ENCODE results near the gene KRTAP5-3.

Gene KRTAP5-3

GRCh38 chr11:1652771-1653540 is 44.7 kb upstream of the KRTAP5-3 start:
- Histone ChIP-seq H3K27ac (ENCODE audit: insufficient read depth in 1 of 2, low read depth in 1 of 2, low read length in 2 of 2, poor library complexity in 1 of 2, severe bottlenecking in 2 of 2) (no peak overlapping the region), H3K4me1 (ENCODE audit: control extremely low read depth in 1 of 4, control insufficient read depth in 4 of 4, insufficient read depth in 4 of 4, low read length in 3 of 4) (peaks cover 2 to 49% (median 41%) of the 10 kb centered on the region in 4 experiments), H3K4me3 (ENCODE audit: control insufficient read depth in 1 of 7, extremely low read depth in 1 of 7, insufficient read depth in 4 of 7, low read depth in 2 of 7, low read length in 6 of 7) (peak overlapping the region in 1 of 7 experiments; percentile 48), H3K36me3 (ENCODE audit: control insufficient read depth in 4 of 4, insufficient read depth in 4 of 4, low read length in 3 of 4) (no peaks in the 10 kb centered on the region), H3K9me3 (ENCODE audit: control extremely low read depth in 1 of 5, control insufficient read depth in 4 of 5, insufficient read depth in 2 of 5, low read depth in 1 of 5, low read length in 4 of 5) (no peaks in the 10 kb centered on the region), H3K27me3 (replicated peaks in 2 of 5; ENCODE audit: control insufficient read depth in 4 of 5, insufficient read depth in 5 of 5, low read length in 4 of 5) (peaks cover 0 to 3% (median 0%) of the 10 kb centered on the region in 5 experiments)
- 34% methylated on average over 27 of the region's 34 CpGs for WGBS (ENCODE audit: insufficient coverage)
- DNase-seq: peak; percentile 56 to 77 (median 73)
- CTCF ChIA-PET: interaction anchor here (0.6 to 8.2 kb wide), 39 partner anchors 12 to 504 kb away, joined by 3 to 135 read pairs (median 4); partner anchors contain the start of genes SYT8 and TNNI2
- POLR2A ChIA-PET: interaction anchor here (1.0 to 1.4 kb wide), 2 partner anchors 98 to 294 kb away, joined by 3 read pairs; partner anchors contain the start of gene MRPL23

- Histone ChIP-seq H3K4me1 (ENCODE audit: control extremely low read depth in 1 of 4, control insufficient read depth in 4 of 4, insufficient read depth in 4 of 4, low read length in 3 of 4) (peaks cover 2 to 44% (median 39%) of the 10 kb centered on the region in 4 experiments), H3K27me3 (replicated peaks in 2 of 5; ENCODE audit: control insufficient read depth in 4 of 5, insufficient read depth in 5 of 5, low read length in 4 of 5) (peaks cover 0 to 3% (median 0%) of the 10 kb centered on the region in 5 experiments), H3K4me3 (ENCODE audit: control insufficient read depth in 1 of 7, extremely low read depth in 1 of 7, insufficient read depth in 4 of 7, low read depth in 2 of 7, low read length in 6 of 7) (no peak overlapping the region), H3K9me3 (ENCODE audit: control extremely low read depth in 1 of 5, control insufficient read depth in 4 of 5, insufficient read depth in 2 of 5, low read depth in 1 of 5, low read length in 4 of 5) (no peaks in the 10 kb centered on the region), H3K36me3 (ENCODE audit: control insufficient read depth in 4 of 4, insufficient read depth in 4 of 4, low read length in 3 of 4) (no peaks in the 10 kb centered on the region), H3K27ac (ENCODE audit: insufficient read depth in 1 of 2, low read depth in 1 of 2, low read length in 2 of 2, poor library complexity in 1 of 2, severe bottlenecking in 2 of 2) (no peak overlapping the region)
- POLR2A ChIA-PET: interaction anchor here (1.0 to 1.4 kb wide), 2 partner anchors 99 to 294 kb away, joined by 3 read pairs; partner anchors contain the start of gene MRPL23
- DNase-seq: no peak
- CTCF ChIA-PET: interaction anchor here (0.6 to 8.2 kb wide), 37 partner anchors 12 to 504 kb away, joined by 3 to 135 read pairs (median 4); partner anchors contain the start of genes SYT8 and TNNI2
- WGBS (ENCODE audit: insufficient coverage): 53% methylated on average over 18 of the region's 20 CpGs
Observed at GRCh38 chr11:1652442-1652770, 44.1 kb upstream of the KRTAP5-3 start.

- 93% methylated on average over 19 of the region's 19 CpGs for WGBS (ENCODE audit: insufficient coverage)
- no peaks in the 10 kb centered on the region for H3K9me3 ChIP-seq (ENCODE audit: control extremely low read depth in 1 of 5, control insufficient read depth in 4 of 5, insufficient read depth in 2 of 5, low read depth in 1 of 5, low read length in 4 of 5)
- ChIA-PET POLR2A (interaction anchor here (1.4 kb wide), 1 partner anchor 99 kb away, joined by 3 read pairs; no protein-coding TSS in a partner anchor), CTCF (interaction anchor here (0.6 to 8.2 kb wide), 32 partner anchors 7 to 505 kb away, joined by 3 to 135 read pairs (median 4); partner anchors contain the start of genes SYT8 and TNNI2)
- H3K4me1 ChIP-seq (ENCODE audit: control extremely low read depth in 1 of 4, control insufficient read depth in 4 of 4, insufficient read depth in 4 of 4, low read length in 3 of 4): peaks cover 2 to 43% (median 38%) of the 10 kb centered on the region in 4 experiments
- no peaks in the 10 kb centered on the region for H3K36me3 ChIP-seq (ENCODE audit: control insufficient read depth in 4 of 4, insufficient read depth in 4 of 4, low read length in 3 of 4)
- no peak overlapping the region for H3K27ac ChIP-seq (ENCODE audit: insufficient read depth in 1 of 2, low read depth in 1 of 2, low read length in 2 of 2, poor library complexity in 1 of 2, severe bottlenecking in 2 of 2)
- H3K27me3 ChIP-seq (replicated peaks in 2 of 5; ENCODE audit: control insufficient read depth in 4 of 5, insufficient read depth in 5 of 5, low read length in 4 of 5): peaks cover 0 to 3% (median 0%) of the 10 kb centered on the region in 5 experiments
- no peak for DNase-seq
- no peak overlapping the region for H3K4me3 ChIP-seq (ENCODE audit: control insufficient read depth in 1 of 7, extremely low read depth in 1 of 7, insufficient read depth in 4 of 7, low read depth in 2 of 7, low read length in 6 of 7)
Observed at GRCh38 chr11:1652026-1652425, 43.8 kb upstream of the KRTAP5-3 start.

GRCh38 chr11:1651411-1651980 is 43.2 kb upstream of the KRTAP5-3 start:
- POLR2A ChIA-PET: no interaction called here
- WGBS (ENCODE audit: insufficient coverage): 94% methylated on average over 5 of the region's 7 CpGs
- peaks cover 0 to 3% (median 0%) of the 10 kb centered on the region in 5 experiments for H3K27me3 ChIP-seq (replicated peaks in 2 of 5; ENCODE audit: control insufficient read depth in 4 of 5, insufficient read depth in 5 of 5, low read length in 4 of 5)

GRCh38 chr11:1650918-1651262 is 42.6 kb upstream of the KRTAP5-3 start:
- Histone ChIP-seq H3K36me3 (ENCODE audit: control insufficient read depth in 4 of 4, insufficient read depth in 4 of 4, low read length in 3 of 4) (no peaks in the 10 kb centered on the region), H3K4me3 (ENCODE audit: control insufficient read depth in 1 of 7, extremely low read depth in 1 of 7, insufficient read depth in 4 of 7, low read depth in 2 of 7, low read length in 6 of 7) (no peak overlapping the region), H3K27ac (ENCODE audit: insufficient read depth in 1 of 2, low read depth in 1 of 2, low read length in 2 of 2, poor library complexity in 1 of 2, severe bottlenecking in 2 of 2) (no peak overlapping the region), H3K9me3 (ENCODE audit: control extremely low read depth in 1 of 5, control insufficient read depth in 4 of 5, insufficient read depth in 2 of 5, low read depth in 1 of 5, low read length in 4 of 5) (no peaks in the 10 kb centered on the region), H3K4me1 (ENCODE audit: control extremely low read depth in 1 of 4, control insufficient read depth in 4 of 4, insufficient read depth in 4 of 4, low read length in 3 of 4) (peaks cover 2 to 35% (median 32%) of the 10 kb centered on the region in 4 experiments), H3K27me3 (replicated peaks in 2 of 5; ENCODE audit: control insufficient read depth in 4 of 5, insufficient read depth in 5 of 5, low read length in 4 of 5) (peaks cover 0 to 3% (median 0%) of the 10 kb centered on the region in 5 experiments)
- ChIA-PET POLR2A (no interaction called here), CTCF (interaction anchor here (0.7 to 8.2 kb wide), 11 partner anchors 8 to 500 kb away, joined by 3 to 135 read pairs (median 6); partner anchors contain the start of gene SYT8)
- DNase-seq: no peak
- WGBS (ENCODE audit: insufficient coverage): 81% methylated on average over 5 of the region's 5 CpGs

More at GRCh38 chr11:1651411-1651980, 43.2 kb upstream of the KRTAP5-3 start:
- H3K4me3 ChIP-seq (ENCODE audit: control insufficient read depth in 1 of 7, extremely low read depth in 1 of 7, insufficient read depth in 4 of 7, low read depth in 2 of 7, low read length in 6 of 7): no peak overlapping the region
- H3K9me3 ChIP-seq (ENCODE audit: control extremely low read depth in 1 of 5, control insufficient read depth in 4 of 5, insufficient read depth in 2 of 5, low read depth in 1 of 5, low read length in 4 of 5): no peaks in the 10 kb centered on the region
- CTCF ChIA-PET: interaction anchor here (0.7 to 8.2 kb wide), 11 partner anchors 8 to 499 kb away, joined by 3 to 135 read pairs (median 6); partner anchors contain the start of gene SYT8
- peaks cover 2 to 41% (median 37%) of the 10 kb centered on the region in 4 experiments for H3K4me1 ChIP-seq (ENCODE audit: control extremely low read depth in 1 of 4, control insufficient read depth in 4 of 4, insufficient read depth in 4 of 4, low read length in 3 of 4)
- H3K27ac ChIP-seq (ENCODE audit: insufficient read depth in 1 of 2, low read depth in 1 of 2, low read length in 2 of 2, poor library complexity in 1 of 2, severe bottlenecking in 2 of 2): no peak overlapping the region
- no peak for DNase-seq
- no peaks in the 10 kb centered on the region for H3K36me3 ChIP-seq (ENCODE audit: control insufficient read depth in 4 of 4, insufficient read depth in 4 of 4, low read length in 3 of 4)

DNA sequence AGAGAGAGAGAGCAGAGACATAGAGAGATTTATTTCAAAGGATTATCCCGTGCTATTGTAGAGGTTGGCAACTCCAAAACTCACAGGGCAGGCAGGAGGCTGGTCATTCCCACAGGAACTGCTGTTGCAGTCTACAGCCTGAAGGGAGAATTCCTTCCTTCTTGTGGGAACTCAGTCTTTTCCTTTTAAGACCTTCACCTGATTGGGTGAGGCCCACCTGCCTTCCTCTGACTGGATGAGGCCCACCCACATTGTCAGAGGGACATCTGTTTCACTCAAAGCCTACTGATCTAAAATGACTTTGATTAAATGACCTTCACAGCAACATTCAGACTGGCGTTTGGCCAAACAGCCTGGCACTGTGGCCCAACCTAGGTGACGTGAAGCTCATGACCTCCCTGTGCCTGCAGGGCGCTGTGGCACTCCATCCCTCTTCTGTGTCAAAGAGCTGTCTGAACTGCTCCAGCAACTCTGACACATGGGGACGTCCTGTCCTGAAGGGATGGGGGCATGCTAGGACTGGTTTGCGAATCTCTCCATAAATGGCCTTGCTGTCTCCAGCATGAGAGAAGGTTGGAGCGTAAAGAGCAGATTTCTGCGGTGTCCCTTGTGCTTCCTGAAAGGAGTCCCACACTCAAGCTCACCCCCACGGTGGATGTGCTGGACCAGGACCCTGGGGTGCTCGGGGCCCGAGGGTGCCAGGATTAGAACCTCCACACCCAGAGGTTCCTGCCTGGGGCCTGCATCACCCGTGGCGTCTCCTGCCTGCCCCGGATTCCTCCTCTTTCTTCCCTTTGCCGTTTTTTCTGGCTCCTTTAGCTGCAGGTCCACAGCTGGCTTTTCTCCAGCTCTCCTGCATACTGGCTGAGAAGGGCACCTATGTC is 42.0 kb upstream of the KRTAP5-3 start:
- no peak for DNase-seq
- H3K4me1 ChIP-seq (ENCODE audit: control extremely low read depth in 1 of 4, control insufficient read depth in 4 of 4, insufficient read depth in 4 of 4, low read length in 3 of 4): peaks cover 2 to 30% (median 28%) of the 10 kb centered on the region in 4 experiments
- no peak overlapping the region for H3K27ac ChIP-seq (ENCODE audit: insufficient read depth in 1 of 2, low read depth in 1 of 2, low read length in 2 of 2, poor library complexity in 1 of 2, severe bottlenecking in 2 of 2)
- WGBS (ENCODE audit: insufficient coverage): 90% methylated on average over 14 of the region's 15 CpGs
- no peak overlapping the region for H3K4me3 ChIP-seq (ENCODE audit: control insufficient read depth in 1 of 7, extremely low read depth in 1 of 7, insufficient read depth in 4 of 7, low read depth in 2 of 7, low read length in 6 of 7)
- H3K36me3 ChIP-seq (ENCODE audit: control insufficient read depth in 4 of 4, insufficient read depth in 4 of 4, low read length in 3 of 4): no peaks in the 10 kb centered on the region
- CTCF ChIA-PET: interaction anchor here (1.2 to 8.2 kb wide), 10 partner anchors 9 to 501 kb away, joined by 3 to 135 read pairs (median 7); partner anchors contain the start of gene SYT8
- POLR2A ChIA-PET: no interaction called here
- H3K9me3 ChIP-seq (ENCODE audit: control extremely low read depth in 1 of 5, control insufficient read depth in 4 of 5, insufficient read depth in 2 of 5, low read depth in 1 of 5, low read length in 4 of 5): no peaks in the 10 kb centered on the region
- peaks cover 0 to 3% (median 0%) of the 10 kb centered on the region in 5 experiments for H3K27me3 ChIP-seq (replicated peaks in 2 of 5; ENCODE audit: control insufficient read depth in 4 of 5, insufficient read depth in 5 of 5, low read length in 4 of 5)

All from common myeloid progenitor, CD34-positive (primary cell).